HTR-8/SVneo (cell line): Measurements from ENCODE around the gene PIK3CD.
"Not testable (repeated sequence)": the region's sequence is repeated elsewhere in the genome, so short reads cannot be mapped to it uniquely, and the experiment has no call there.

Experiments
- DNase-seq: peaks from one replicate; pipeline ENCODE4 v3.0.0; 2011; ENCODE audit warnings: low spot score, mixed read lengths; ENCODE audit not compliant: insufficient read length
- FAIRE-seq: peaks from 2 replicates; lab custom pipeline; 2011; peaks lifted over from hg19 to GRCh38; lab: Jason Lieb, UNC

The PIK3CD gene

GRCh38 chr1:9730096-9730901, 78.8 kb downstream of the PIK3CD start:
- FAIRE-seq = no peak
- DNase-seq = no peak

GRCh38 chr1:9731051-9731537, 79.6 kb downstream of the PIK3CD start:
- FAIRE-seq (no peak), DNase-seq (no peak)

GRCh38 chr1:9731561-9731960, 80.0 kb downstream of the PIK3CD start:
- DNase-seq = no peak

GRCh38 chr1:9732123-9732971, 80.8 kb downstream of the PIK3CD start:
- FAIRE-seq (no peak), DNase-seq (no peak)

More at GRCh38 chr1:9731561-9731960, 80.0 kb downstream of the PIK3CD start:
- FAIRE-seq = no peak

- FAIRE-seq = no peak
- DNase-seq = no peak
These were observed 81.7 kb downstream of the PIK3CD start for GRCh38 chr1:9733160-9733789.

GRCh38 chr1:9735800-9736199, 84.3 kb downstream of the PIK3CD start:
- DNase-seq (no peak), FAIRE-seq (no peak)

GRCh38 chr1:9736241-9736640, 84.7 kb downstream of the PIK3CD start:
- FAIRE-seq (no peak), DNase-seq (no peak)

GRCh38 chr1:9737057-9737456, 85.5 kb downstream of the PIK3CD start:
- no peak for FAIRE-seq
- DNase-seq = no peak

- DNase-seq (no peak), FAIRE-seq (no peak)
These were observed 86.1 kb downstream of the PIK3CD start for GRCh38 chr1:9737671-9738070.

GRCh38 chr1:9744106-9744799, 92.7 kb downstream of the PIK3CD start:
- DNase-seq (no peak), FAIRE-seq (no peak)

GRCh38 chr1:9746211-9746610, 94.7 kb downstream of the PIK3CD start:
- FAIRE-seq (no peak), DNase-seq (no peak)

- FAIRE-seq = no peak
- DNase-seq = no peak
These were observed 95.1 kb downstream of the PIK3CD start for GRCh38 chr1:9746651-9747050.

- not testable (repeated sequence) for DNase-seq, FAIRE-seq
These were observed 96.9 kb downstream of the PIK3CD start for GRCh38 chr1:9748391-9748790.

GRCh38 chr1:9749361-9749760, 97.8 kb downstream of the PIK3CD start:
- FAIRE-seq (no peak), DNase-seq (no peak)

- no peak for DNase-seq
- FAIRE-seq = no peak
These were observed 100.4 kb downstream of the PIK3CD start for GRCh38 chr1:9751971-9752370.

- FAIRE-seq (no peak), DNase-seq (no peak)
These were observed 101.6 kb downstream of the PIK3CD start for GRCh38 chr1:9753121-9753531.

- DNase-seq (no peak), FAIRE-seq (no peak)
These were observed 104.0 kb downstream of the PIK3CD start for GRCh38 chr1:9755441-9755995.

GRCh38 chr1:9758559-9759121, 107.1 kb downstream of the PIK3CD start:
- DNase-seq (no peak), FAIRE-seq (no peak)

GRCh38 chr1:9759939-9760338, 108.4 kb downstream of the PIK3CD start:
- FAIRE-seq (no peak), DNase-seq (no peak)
